ENCODE measurements around the gene ZBTB7C. TPM values are rescaled to one million over a fixed set of nuclear protein-coding genes. Genes with fewer than 3 reads are reported as not detected.

Gene ZBTB7C
- total and polyA plus RNA-seq, 2 donors (not counting 1 experiment from before 2014, with no cell fraction given), result not detected

- Mint-ChIP-seq H3K27me3 (peaks cover 43% of the 10 kb centered on the region), H3K27ac (no peak overlapping the region), H3K4me1 (no peaks in the 10 kb centered on the region), H3K4me3 (no peak overlapping the region), H3K9me3 (ENCODE audit: insufficient read depth) (no peaks in the 10 kb centered on the region)
- DNase-seq (no peak), ATAC-seq (ENCODE audit: low read depth) (no peak)
- H3K4me3 ChIP-seq (ENCODE audit: control extremely low read depth in 1 of 5, extremely low read depth in 1 of 5, insufficient read depth in 1 of 5, low read depth in 2 of 5, low read length in 4 of 5), result no peak overlapping the region
- no peak for TF ChIP-seq CTCF (IDR thresholded peaks at IDR 0.05)
- no peak for TF ChIP-seq EZH2 (IDR thresholded peaks at IDR 0.05; ENCODE audit: borderline replicate concordance, insufficient read depth, low read depth, low read length, poor library complexity, severe bottlenecking)
- 92% methylated on average over 9 of the region's 9 CpGs for WGBS (ENCODE audit: insufficient coverage)
- H3K79me2 ChIP-seq (ENCODE audit: control insufficient read depth, insufficient read depth, low read length), result no peaks in the 10 kb centered on the region
- H3K36me3 ChIP-seq (replicated peaks in 1 of 2; ENCODE audit: control extremely low read depth in 1 of 2, control insufficient read depth in 1 of 2, extremely low read depth in 1 of 2, insufficient read depth in 2 of 2, low read length in 1 of 2), result no peaks in the 10 kb centered on the region
- intact Hi-C loops (cut with micrococcal nuclease), result no loop called here
- peaks cover 0 to 13% (median 1%) of the 10 kb centered on the region in 4 experiments for H3K27me3 ChIP-seq (replicated peaks in 1 of 4; ENCODE audit: control extremely low read depth in 1 of 4, control insufficient read depth in 3 of 4, insufficient read depth in 4 of 4, low read length in 3 of 4)
- no peak overlapping the region for H2AFZ ChIP-seq (ENCODE audit: insufficient read depth, low read depth, low read length, poor library complexity, severe bottlenecking)
- H3K9ac ChIP-seq (ENCODE audit: low read length), result no peak overlapping the region
- H3K27ac ChIP-seq (ENCODE audit: low read length in 2 of 2), result no peak overlapping the region
- H4K20me1 ChIP-seq (ENCODE audit: control insufficient read depth, insufficient read depth, low read length, poor library complexity, severe bottlenecking), result no peaks in the 10 kb centered on the region
- peaks cover 0 to 4% (median 0%) of the 10 kb centered on the region in 3 donors for H3K9me3 ChIP-seq (ENCODE audit: control extremely low read depth in 1 of 3, control insufficient read depth in 2 of 3, insufficient read depth in 1 of 3, low read length in 2 of 3)
- ChIA-PET CTCF (no interaction called here), POLR2A (no interaction called here)
- H3K4me2 ChIP-seq (replicated peaks; ENCODE audit: low read depth, low read length, poor library complexity, severe bottlenecking), result no peak overlapping the region
- no peaks in the 10 kb centered on the region for H3K4me1 ChIP-seq (ENCODE audit: control insufficient read depth in 2 of 2, insufficient read depth in 2 of 2, low read length in 2 of 2)
Measured at GRCh38 chr18:48202006-48202348, 207.2 kb downstream of the ZBTB7C start.

DNA sequence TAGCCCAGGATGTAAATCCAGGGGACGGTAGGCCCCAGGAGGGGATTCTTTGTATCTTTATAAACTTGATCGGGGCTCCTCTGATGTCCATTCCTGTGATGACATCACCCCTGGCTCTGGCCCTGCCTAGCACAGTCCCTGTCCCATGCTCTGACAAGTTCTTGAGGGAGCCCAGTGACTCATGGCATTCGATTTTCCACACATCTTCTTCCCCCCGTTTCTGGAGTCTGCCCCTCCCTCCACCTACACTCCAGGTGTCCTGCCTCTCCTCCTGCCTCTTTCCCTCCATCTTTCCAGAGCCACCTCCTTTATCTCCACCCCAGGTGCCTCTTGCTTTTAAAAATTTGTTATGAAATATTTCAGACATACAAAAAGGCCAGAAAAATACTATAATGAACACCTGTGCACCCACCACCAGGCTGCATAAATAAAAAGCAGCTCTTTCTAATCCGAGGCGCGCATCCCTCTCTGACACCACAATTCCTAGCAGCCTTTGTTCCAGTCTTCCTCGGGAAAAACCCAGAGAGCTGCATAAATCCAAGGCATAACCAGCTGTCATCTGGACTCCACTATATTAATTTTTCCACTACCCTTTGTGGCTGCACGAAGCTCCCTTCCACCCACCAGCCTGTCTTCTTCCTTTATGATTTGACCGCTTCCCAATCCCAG lies 207.7 kb downstream of the ZBTB7C start:
- Histone ChIP-seq H3K27me3 (replicated peaks in 1 of 4; ENCODE audit: control extremely low read depth in 1 of 4, control insufficient read depth in 3 of 4, insufficient read depth in 4 of 4, low read length in 3 of 4) (peaks cover 0 to 13% (median 1%) of the 10 kb centered on the region in 4 experiments), H4K20me1 (ENCODE audit: control insufficient read depth, insufficient read depth, low read length, poor library complexity, severe bottlenecking) (no peaks in the 10 kb centered on the region), H3K27ac (ENCODE audit: low read length in 2 of 2) (no peak overlapping the region), H3K9ac (ENCODE audit: low read length) (no peak overlapping the region), H3K79me2 (ENCODE audit: control insufficient read depth, insufficient read depth, low read length) (no peaks in the 10 kb centered on the region), H3K4me1 (ENCODE audit: control insufficient read depth in 2 of 2, insufficient read depth in 2 of 2, low read length in 2 of 2) (no peaks in the 10 kb centered on the region), H3K4me2 (replicated peaks; ENCODE audit: low read depth, low read length, poor library complexity, severe bottlenecking) (no peak overlapping the region), H2AFZ (ENCODE audit: insufficient read depth, low read depth, low read length, poor library complexity, severe bottlenecking) (no peak overlapping the region), H3K4me3 (ENCODE audit: control extremely low read depth in 1 of 5, extremely low read depth in 1 of 5, insufficient read depth in 1 of 5, low read depth in 2 of 5, low read length in 4 of 5) (no peak overlapping the region), H3K36me3 (replicated peaks in 1 of 2; ENCODE audit: control extremely low read depth in 1 of 2, control insufficient read depth in 1 of 2, extremely low read depth in 1 of 2, insufficient read depth in 2 of 2, low read length in 1 of 2) (no peaks in the 10 kb centered on the region), H3K9me3 (ENCODE audit: control extremely low read depth in 1 of 3, control insufficient read depth in 2 of 3, insufficient read depth in 1 of 3, low read length in 2 of 3) (peaks cover 0 to 4% (median 0%) of the 10 kb centered on the region in 3 donors)
- TF ChIP-seq EZH2 (IDR thresholded peaks at IDR 0.05; ENCODE audit: borderline replicate concordance, insufficient read depth, low read depth, low read length, poor library complexity, severe bottlenecking) (no peak), CTCF (IDR thresholded peaks at IDR 0.05) (no peak)
- H3K4me1 Mint-ChIP-seq, result no peaks in the 10 kb centered on the region
- CTCF ChIA-PET, result no interaction called here
- POLR2A ChIA-PET, result no interaction called here
- no peak for ATAC-seq (ENCODE audit: low read depth)
- DNase-seq, result no peak
- WGBS (ENCODE audit: insufficient coverage), result 84% methylated on average over 9 of the region's 10 CpGs
- no peaks in the 10 kb centered on the region for H3K9me3 Mint-ChIP-seq (ENCODE audit: insufficient read depth)
- peaks cover 40% of the 10 kb centered on the region for H3K27me3 Mint-ChIP-seq
- no peak overlapping the region for H3K27ac Mint-ChIP-seq
- intact Hi-C loops (cut with micrococcal nuclease), result no loop called here
- H3K4me3 Mint-ChIP-seq, result no peak overlapping the region

Data from B cell (primary cell).